HG02678 (cell line): Measurements from ENCODE around the gene KRT83.

Source experiments
- ATAC-seq: cut with Tn5 transposase; IDR thresholded peaks from one replicate; pipeline ENCODE4 v1.9.1; 2021; ENCODE audit warnings: mild to moderate bottlenecking, moderate library complexity; ENCODE audit not compliant: unreplicated experiment

Gene KRT83

DNA sequence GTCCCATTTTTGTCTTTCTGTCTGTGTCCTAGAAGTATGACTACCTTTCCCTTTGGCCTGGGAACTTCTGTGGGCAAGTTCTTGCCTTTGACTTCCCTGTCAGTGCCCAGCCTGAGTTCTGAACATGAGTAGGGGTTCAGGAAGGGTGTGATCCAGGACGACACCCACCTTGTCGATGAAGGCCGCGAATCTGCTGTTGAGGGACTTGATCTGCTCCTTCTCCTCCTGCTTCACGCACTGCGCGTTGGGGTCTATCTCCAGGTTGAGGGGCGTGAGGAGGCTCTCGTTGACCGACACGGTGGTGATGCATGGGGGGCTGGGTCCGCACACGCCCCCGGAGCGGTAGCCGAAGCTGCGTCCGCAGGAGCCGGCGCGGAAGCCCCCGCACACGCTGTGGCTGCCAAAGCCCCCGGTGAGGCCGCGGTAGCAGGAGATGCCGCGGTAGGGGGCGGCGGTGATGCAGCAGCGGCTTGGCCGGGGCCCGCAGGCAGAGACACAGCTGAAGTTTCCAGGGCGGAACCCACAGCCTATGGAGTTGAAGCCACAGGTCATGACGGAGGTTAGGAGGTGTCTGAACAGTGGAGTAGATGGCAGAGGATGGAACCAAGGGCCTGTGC, at the start of gene KRT83:
TSS of gene KRT83 (minus strand) at position 615 of the 617 bp plus-strand sequence. CDS start at position 552, 63 bp downstream.
- no peak for ATAC-seq

DNA sequence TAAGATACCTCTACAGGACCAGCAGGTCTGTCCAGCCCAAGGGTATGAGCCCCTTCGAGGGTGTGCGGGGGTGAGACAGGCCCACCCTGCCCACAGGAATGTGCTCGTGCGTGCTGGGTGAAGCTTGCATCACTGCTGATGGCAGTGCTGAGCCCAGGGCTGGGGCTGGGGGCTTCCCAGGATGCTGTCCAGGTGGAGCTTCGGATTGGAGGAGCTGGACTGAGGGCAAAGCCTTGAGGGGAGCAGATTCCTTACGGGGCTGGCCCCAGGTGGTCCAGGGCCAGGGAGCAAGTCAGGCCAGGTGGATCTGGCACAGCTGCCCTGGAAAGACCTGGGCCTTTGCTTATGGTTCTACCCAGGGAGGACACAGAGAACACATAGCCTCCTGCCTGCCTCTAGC, 48.6 kb upstream of the KRT83 start:
- ATAC-seq = no peak

DNA sequence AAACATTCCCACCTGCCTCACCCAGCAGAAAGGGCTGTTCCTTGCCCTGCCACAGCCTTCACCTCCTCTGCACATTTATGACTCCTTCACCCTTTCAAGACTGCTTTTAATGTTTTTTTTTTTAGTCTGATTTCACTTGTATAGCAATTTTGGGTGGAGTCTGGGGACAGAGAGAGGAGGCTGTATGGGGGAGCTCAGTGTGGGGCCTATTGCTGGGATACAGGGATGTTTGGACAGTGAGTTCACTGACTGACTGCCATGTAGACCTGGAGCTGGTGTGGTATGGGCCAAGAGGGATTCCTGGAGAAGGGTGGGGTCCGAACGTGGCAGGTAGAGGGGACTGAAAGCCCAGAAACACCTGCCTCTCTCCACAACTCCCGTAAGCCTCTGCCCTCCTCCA, 48.0 kb upstream of the KRT83 start:
- ATAC-seq = no peak

DNA sequence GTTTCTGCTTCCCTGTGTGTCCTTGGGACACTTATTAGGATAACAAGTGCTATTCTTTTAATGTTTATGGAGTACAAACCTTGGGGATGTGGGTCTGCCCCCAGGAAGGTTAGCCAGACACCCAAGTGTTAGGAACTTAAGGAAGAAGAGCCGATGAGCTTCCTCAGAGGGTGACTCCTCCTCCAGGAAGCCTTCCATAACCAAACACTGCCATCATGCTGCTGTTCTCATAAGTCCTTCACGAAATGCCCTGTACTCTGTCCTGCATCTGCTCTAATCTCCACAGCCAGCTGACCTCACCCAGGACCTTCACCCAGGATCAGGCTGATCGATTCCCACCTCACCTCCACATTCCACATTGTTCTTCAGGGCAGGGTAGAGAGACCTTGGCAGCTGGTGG, 47.3 kb upstream of the KRT83 start:
- ATAC-seq = no peak

DNA sequence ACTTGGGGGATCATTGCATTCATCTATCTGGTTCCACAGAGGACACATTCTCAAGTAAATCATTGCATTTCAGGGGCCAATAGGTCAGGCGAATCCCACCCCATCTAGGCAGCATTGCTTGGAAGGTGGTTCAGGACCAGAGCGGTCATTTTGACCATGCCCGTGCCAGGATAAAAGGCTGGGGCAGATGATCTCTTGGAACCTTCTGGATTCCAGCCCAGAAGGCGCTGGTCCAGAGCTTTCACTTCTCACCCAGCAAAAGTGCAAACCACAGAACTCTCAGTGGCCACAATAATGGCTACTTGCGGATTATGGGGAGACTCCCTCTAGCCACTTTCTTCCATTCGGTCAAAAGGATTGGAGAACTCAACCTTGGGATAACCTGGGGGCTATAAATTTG, 46.7 kb upstream of the KRT83 start:
- no peak for ATAC-seq

DNA sequence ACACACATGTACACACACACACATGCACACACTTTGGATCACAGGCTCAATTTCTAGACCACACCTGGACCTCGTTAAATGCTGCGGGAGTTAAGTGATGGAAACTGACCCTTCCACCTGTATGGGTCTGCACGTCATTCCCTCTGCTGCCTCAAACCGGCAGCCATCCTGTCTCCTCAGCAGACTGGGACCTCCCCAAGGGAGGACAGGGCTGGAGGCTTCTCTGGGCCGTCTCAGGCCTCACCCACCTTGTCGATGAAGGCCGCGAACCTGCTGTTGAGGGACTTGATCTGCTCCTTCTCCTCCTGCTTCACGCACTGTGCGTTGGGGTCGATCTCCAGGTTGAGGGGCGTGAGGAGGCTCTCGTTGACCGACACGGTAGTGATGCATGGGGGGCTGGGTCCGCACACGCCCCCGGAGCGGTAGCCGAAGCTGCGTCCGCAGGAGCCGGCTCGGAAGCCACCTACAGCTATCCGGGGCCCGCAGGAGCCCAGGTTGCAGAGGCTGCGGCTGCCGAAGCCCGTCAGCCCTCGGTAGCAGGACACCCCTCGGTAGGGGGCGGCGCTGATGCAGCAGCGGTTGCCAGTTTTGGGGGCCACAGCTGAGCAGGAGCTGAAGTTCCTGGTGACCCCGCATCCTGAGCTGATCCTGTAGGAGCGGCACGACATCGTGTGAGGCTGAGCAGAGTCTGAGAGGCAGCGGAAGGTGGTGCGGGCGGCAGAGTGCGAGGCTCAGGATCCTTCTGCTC, 45.7 kb upstream of the KRT83 start, which contains the start of gene KRT85:
TSS of gene KRT85 (minus strand) at position 744 of the 748 bp plus-strand sequence. CDS start at position 668, 76 bp downstream.
- no peak for ATAC-seq

DNA sequence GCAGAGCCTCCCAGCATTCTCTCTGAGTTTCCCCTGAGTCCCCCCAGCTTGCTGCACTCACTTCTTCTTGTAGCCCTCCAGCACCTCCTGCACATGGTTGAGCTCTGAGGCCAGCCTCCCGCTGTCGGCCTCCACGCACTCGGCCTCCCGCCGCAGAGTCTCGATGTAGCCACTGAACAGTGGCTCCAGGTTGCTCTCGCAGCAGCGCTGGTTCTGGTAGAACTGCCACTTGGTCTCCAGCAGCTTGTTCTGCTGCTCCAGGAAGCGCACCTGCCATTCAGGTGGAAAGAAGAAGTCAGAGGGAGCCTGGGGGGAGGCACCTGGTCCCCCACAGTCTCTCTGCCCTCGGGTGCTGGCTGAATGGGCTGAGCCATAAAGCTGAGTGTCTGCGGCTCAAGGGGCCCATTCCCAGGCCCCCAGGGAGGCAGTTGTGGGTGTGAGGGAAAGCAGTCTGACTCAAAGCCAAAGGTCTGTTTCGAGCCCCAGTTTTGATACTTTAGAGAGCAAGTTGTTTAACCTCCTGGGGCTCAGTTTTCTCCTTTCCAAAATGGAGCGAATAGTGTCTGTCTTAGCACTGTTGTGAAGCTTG, 43.8 kb upstream of the KRT83 start:
- ATAC-seq = no peak

DNA sequence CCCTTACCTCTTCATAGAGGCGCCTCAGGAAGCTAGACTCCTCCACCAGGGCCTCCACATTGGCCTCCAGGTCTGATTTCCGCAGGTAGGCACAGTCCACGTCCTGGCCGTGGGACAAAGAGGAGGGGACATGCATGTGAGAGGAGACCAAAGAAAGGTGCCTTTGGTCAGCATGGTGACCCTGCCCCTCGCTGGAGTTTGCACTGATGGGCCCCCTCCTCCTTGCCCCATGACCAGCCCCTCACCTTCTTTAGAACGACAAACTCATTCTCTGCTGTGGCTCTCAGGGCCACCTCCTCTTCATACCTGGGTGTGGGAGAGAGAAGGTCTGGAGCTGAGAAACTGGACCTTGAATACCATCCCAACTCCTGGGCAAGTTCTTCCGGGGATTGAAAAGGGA, 42.9 kb upstream of the KRT83 start:
- ATAC-seq = no peak

DNA sequence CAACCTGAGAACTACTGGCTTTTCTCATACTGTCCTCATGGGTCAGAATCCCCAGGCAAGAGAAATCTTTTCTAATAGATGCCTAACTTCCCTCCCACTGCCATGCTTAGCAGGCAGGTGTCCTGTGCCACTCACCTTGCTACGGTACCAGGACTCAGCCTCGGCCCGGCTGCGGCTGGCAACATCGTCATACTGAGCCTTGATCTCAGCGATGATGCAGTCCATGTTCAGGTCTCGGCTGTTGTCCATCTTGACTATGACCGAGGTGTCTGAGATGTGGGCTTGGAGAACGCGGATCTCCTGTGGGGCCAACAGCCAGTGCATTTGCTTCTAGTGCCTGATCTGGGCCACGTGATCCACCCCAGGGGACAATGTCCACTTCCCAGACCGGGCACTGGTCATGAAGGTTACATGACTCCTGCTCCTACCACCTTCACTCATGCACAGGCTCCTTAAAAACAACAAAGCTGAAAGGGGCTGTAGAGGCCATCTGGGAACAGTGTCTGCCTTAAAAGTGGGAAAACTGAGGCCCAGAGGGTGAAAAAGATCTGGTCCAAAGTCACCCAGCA, 42.0 kb upstream of the KRT83 start:
- no peak for ATAC-seq

DNA sequence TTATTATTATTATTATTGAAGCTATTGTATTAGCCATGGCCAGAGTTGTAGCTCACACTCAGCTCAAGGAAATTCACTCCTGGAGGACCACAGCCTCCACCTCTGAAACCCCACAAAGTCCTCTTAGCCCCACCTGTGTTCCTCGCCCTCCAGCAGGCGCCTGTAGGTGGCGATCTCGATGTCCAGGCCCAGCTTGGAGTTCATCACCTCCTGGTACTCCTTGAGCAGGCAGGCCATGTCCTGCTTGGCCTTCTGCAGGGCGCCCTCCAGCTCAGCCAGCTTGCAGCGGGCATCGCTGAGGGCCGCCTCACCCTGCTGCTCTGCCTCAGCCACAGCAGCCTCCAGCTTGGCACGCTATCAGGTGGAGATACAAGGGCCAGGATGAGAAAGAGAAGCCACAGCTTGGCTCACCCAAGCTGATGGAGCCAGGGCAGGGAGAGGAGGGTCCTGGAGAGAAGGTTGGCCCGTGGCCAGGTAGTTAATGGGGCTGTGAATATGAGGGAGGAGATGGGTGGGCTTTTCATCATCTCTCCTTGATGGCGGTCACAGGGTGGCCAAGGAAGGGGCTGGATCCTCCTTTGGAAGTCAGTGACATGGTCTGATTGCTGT, 41.0 kb upstream of the KRT83 start:
- no peak for ATAC-seq

DNA sequence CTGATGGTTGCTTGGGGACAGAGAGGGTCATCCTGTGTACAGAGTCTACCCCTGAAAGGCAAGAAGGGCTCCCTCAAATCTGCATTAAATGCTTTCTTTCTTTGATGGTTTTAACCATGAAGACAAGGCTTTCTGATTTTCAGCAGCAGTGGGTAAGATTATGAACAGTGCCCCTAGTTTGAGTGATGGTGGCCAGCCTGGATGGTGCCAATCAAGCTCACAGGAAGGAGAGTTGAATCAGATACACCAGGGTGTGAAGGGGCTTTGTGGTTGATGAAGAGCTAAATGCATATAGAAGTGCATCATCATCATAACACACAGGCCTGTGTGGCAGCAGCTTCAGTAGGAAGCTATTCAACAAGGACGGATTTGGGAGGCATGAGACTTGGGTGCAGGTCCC, 40.4 kb upstream of the KRT83 start:
- ATAC-seq = no peak

DNA sequence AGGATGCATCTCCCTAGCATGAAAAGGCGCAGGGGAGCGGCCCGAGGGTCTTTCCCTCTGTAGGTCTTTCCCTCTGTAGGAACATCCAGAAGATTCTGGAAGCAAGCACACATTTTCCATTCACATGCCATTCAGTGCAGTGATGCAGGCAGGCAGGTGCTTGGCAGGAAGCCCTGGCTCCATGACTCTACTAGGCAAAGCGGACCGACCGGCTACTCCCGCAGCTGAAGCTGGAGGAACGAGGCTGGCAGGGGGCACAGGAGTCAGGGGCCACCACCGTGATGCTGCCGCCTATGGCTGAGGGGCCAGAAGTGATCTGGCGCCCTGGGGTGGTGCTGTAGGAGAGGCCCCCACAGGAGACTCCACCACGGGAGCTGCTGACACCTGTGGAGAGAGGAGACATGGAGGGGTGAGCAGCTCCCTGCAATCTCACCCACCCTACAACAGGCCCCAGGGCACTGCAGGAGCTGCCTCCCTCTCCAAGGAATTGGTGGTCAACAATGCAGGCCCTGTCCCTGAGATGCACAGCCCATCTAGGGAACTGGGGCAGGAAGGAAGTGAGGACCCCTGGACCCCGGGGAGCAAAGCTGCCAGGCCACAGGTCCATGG, 39.6 kb upstream of the KRT83 start:
- ATAC-seq = no peak

DNA sequence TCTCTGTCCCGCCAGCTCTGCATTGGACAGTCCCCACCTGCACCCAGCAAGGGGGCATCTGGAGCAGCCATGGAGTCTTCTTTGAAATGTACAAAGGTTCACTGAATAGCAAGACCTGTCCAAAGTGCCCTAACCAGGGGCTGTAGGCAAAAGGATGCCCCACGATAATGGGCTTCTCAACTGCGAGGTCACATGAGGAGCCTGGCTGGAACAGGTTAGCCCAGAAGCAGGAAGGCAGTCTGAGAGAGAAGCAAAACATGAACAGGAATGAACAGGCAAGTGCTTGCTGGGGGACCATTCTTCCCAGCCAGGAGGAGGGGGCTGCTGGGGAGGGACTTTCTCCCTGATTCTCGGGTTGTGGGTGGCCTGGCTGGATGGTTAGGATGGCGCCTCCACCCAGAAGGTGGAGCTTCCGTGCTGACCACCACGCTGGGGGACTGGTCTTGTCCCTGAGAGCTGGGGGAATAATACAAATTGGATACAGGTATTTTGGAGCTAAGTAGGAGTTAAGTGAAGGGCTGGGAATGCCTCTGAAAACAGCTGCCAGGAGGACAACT, 39.0 kb upstream of the KRT83 start:
- no peak for ATAC-seq

DNA sequence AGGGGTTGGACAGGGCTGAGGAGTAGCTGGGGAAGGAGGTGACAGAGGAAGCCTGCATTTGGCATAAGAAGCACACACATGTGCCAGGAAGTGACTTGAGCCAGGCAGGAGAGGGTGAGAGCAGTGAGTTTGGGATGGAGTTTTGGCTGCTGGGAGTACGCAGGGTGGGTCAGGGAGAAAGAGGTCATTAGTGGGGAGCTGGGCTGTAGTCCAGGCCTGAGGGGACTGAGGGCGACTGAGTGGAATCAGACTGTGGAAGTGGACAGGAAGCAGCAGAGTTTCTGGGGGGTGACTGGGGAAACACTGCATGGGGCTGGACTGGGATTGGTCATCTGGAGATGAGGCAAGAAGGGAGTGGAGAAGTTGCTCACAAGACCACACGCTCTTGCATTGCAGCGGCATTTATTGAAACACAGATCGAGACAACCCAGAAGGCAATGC, 38.4 kb upstream of the KRT83 start:
- no peak for ATAC-seq

DNA sequence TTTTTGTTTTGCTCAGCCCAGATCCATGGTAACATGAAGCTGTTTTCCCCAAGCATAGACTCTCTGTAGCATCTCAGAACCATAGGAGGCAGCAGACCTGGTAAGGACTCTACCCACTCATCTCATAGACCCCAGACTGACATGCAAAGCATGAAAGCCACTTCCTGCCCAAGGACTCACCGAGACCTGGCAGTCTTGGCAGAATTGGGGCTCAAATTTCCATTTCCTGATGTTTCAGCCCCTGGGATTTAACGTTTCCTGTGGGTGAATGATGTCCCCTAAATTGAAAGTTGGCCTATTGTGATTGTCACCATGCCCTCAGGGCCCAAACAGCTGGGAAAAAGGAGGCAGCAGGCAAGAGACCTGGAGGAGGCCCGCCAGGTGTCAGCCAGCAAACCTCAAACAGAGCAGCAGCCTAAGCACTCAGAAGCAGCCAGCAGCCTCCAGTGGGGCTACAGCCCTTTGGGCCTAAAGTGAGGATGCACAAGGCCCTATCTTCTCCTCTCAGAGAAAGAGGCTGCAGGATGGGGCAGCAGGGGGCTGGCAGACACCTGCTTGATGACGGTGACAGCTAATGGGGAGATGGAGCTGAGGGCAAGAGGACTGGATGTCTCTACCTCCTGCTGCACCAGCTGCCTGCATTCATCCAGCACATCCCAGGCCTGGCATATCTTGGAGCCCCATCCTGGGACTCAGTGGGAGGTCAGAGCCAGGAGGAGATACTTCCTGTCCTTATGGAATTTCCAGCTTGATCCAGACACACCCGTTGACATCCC, 37.6 kb upstream of the KRT83 start:
- ATAC-seq = peak; percentile 95

DNA sequence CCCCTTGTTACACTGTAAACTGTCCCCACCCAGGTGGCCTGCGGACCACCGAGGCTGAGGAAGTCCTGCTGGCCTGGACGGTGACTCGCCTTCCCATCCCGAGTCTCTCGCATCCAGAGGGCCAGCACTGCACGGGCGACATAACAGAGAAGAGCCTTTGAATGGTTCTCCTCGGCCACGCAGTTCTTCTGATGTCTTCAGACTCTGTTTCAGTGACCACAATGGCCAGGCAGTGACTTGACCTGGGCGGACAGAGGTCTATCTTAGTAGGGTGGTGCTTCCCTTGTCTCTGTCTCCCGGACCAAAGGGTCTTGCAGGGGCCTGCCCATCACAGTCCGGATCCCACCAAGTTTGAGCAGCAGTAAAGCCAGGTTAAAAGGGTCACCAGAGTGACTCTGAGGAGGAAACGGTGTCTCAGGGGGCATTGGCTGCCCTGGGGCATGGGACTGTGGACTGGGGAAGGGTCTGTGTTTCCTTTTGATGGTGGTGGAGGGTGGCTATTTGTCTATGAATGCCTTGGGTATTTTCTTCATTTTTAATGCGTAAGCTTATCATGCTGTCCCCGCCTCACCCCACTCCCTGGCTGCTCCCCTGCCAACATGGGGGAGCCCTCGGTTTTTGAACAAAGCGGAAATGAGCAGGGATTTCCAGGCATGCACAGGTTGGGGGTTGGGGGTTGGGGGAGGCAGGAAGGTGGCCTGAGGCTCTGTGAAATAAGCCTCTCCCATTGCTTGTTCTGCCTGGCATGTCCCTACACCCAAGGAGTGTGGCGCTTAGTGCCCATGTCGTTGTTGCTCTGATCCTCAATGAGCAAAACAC, 35.8 kb upstream of the KRT83 start:
- no peak for ATAC-seq

DNA sequence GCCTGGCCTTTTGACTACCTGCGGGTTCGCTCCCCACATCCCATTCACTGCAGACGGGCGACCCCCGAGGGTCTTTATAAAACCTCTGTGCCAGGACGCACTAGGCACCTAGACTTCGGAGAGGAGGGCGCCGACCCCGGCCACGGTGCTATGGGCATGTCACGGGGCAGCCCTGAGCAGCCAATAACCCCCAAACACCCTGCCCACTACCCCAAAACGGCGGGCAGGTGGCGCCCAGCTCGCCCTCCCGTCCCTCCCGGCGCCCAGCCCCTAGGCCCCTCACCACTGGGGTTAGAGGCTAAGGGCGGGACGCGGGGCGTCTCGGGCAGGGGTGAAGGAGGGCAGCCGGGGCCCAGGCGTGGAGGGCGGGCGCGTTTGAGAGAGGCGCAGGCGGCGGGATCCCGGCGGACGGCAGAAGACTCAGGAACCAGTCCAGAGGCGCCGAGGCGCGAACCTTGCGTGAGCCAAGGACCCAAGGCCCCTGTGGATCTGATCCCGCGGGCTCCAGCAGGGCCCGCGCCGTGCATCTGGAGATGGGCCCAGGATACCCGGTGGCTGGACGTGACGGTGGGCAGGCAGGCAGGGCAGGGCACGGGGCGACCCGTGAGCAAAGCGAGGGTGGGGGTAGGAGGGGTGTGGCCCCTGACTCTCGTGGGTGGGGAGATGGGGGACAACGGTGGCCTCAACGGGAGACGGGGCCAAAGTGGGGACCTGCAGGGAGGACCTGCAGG, 35.0 kb upstream of the KRT83 start:
- no peak for ATAC-seq

DNA sequence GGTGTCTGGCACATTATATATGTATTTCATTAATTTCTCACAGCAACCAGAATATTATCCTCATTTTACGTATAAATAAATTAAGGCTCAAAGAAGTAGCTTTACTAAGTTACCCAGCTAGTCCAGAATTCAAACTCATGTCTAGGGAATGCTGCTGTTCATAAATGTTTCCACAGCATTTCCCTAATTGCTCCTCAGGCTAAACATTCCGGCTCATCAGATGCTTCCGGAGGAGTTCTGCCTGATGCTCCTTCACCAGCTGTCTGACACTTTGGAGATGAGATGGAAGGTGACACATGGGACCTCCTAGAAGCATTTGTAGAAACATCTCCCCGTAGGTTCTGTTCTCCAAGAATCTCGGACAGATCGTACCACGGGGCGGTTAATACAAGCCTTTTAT, 34.0 kb upstream of the KRT83 start:
- no peak for ATAC-seq
